Esophagus muscularis mucosa (tissue), 4 donors: Measurements from ENCODE around the gene SNRPD2. TPM values are rescaled to one million over a fixed set of nuclear protein-coding genes. Genes with fewer than 3 reads are reported as not detected.
A peak's percentile ranks its signal among the peaks of the same experiment; 100 is the strongest.
"Not testable (repeated sequence)": the region's sequence is repeated elsewhere in the genome, so short reads cannot be mapped to it uniquely, and the experiment has no call there.

Experiments
- DNase-seq: peaks from one replicate; pipeline ENCODE4 v3.0.0-alpha.2; 2017; ENCODE audit errors: extremely low spot score
- H3K27ac ChIP-seq, 4 donors: fragments of 200-600 bp; sonication (generic); replicated peaks in 1 of 4; 1 replicate in 3 of 4; 2 replicates in 1 of 4; pipeline ENCODE4 v1.5.1; 2016 to 2019; ENCODE audit warnings: mild to moderate bottlenecking in 1 of 4
- H3K27me3 ChIP-seq, 4 donors: fragments of 200-600 bp; sonication (generic); one replicate each; pipeline versions ENCODE4 v1.5.1 to v1.6.0; 2016 to 2019
- H3K36me3 ChIP-seq, 4 donors: fragments of 200-600 bp; sonication (generic); one replicate each; pipeline ENCODE4 v1.5.1; 2016 to 2019
- H3K4me1 ChIP-seq, 4 donors: fragments of 200-600 bp; sonication (generic); one replicate each; pipeline ENCODE4 v1.5.1; 2016 to 2019
- H3K4me3 ChIP-seq, 4 donors: fragments of 200-600 bp; sonication (generic); 1 replicate in 2 of 4; 2 replicates in 2 of 4; pipeline ENCODE4 v1.5.1; 2016 to 2019; ENCODE audit warnings: mild to moderate bottlenecking in 4 of 4, moderate library complexity in 1 of 4
- H3K9me3 ChIP-seq, 4 donors: fragments of 200-600 bp; sonication (generic); 1 replicate in 3 of 4; 2 replicates in 1 of 4; pipeline ENCODE4 v1.5.1; 2016 to 2019
- EP300 ChIP-seq: sonication (generic); formaldehyde crosslinking; IDR thresholded peaks from one replicate; pipeline ENCODE4 v1.6.1; 2017; ENCODE audit warnings: antibody characterized with exemption
- POLR2A ChIP-seq: fragments of 450-650 bp; IDR thresholded peaks from one replicate; pipeline ENCODE4 v1.6.1; 2017; ENCODE audit warnings: antibody characterized with exemption, moderate library complexity, mild to moderate bottlenecking, low read depth
- POLR2AphosphoS5 ChIP-seq, 2 donors: sonication (generic); formaldehyde crosslinking; IDR thresholded peaks; one replicate each; pipeline ENCODE4 v1.6.1; 2017; ENCODE audit warnings: antibody characterized with exemption in 2 of 2
- WGBS: methylation state at CpG from one replicate; pipeline ENCODE4 v1.1.5; 2018; 5-methylcytosine and 5-hydroxymethylcytosine counted together
- intact Hi-C: fragments of 100-400 bp; cut with DNase I; formaldehyde crosslinking; loops from one replicate; pipeline ENCODE4 v1.15.1; 2023
- total RNA-seq, 4 donors: library from RNA; depleted of rRNA; stranded (reverse); fragments of >200 nt; gene quantifications; one replicate each; pipeline versions ENCODE4 v1.1.0 to v1.2.1, GENCODE V29; 2016
- TF ChIP-seq, protein P1 (sequence below), 3 experiments: fragments of 200-600 bp in 2 of 3; fragments of 450-650 bp in 1 of 3; sonication (generic) in 2 of 3; IDR thresholded peaks; one replicate each; pipeline ENCODE4 v1.5.1; 2017 to 2019; ENCODE audit warnings: antibody characterized with exemption in 3 of 3, mild to moderate bottlenecking in 2 of 3, moderate library complexity in 1 of 3

SNRPD2 gene
- total RNA-seq, 4 donors from 2014 or later: 107 to 167 (median 139) TPM

DNA sequence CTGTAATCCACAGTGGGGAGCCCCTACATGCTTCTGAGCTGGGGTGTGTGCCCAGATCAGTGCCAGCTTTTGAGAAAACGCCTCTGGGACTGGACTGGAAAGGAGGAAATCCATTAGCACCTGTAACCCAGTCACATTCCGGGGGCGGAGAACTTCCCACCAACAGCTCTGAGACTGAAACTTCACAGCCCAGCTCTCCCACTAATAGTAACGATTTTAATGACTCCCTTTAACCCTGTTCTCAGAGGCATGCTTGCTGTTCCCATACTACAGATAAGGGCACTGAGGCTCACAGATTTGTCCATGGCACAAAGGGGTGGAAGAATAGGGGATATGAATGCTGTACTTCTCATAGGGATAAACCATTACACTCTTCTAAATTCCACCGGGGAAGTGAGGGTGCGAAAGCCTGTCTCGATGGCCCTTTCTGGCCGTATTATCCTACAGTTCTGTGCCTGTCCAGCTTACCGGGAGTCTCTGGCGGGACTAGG, 38.1 kb upstream of the SNRPD2 start:
- intact Hi-C loops: no loop called here
- DNase-seq: no peak
- H3K27ac ChIP-seq: peak overlapping the region; percentile 73 to 85 (median 78)
- peak overlapping the region; percentile 69 to 85 (median 79) for H3K4me3 ChIP-seq
- TF ChIP-seq EP300: no peak
- TF ChIP-seq POLR2AphosphoS5 (IDR thresholded peaks at IDR 0.05): no peak
- no peak for TF ChIP-seq POLR2A
- TF ChIP-seq, protein P1, sequence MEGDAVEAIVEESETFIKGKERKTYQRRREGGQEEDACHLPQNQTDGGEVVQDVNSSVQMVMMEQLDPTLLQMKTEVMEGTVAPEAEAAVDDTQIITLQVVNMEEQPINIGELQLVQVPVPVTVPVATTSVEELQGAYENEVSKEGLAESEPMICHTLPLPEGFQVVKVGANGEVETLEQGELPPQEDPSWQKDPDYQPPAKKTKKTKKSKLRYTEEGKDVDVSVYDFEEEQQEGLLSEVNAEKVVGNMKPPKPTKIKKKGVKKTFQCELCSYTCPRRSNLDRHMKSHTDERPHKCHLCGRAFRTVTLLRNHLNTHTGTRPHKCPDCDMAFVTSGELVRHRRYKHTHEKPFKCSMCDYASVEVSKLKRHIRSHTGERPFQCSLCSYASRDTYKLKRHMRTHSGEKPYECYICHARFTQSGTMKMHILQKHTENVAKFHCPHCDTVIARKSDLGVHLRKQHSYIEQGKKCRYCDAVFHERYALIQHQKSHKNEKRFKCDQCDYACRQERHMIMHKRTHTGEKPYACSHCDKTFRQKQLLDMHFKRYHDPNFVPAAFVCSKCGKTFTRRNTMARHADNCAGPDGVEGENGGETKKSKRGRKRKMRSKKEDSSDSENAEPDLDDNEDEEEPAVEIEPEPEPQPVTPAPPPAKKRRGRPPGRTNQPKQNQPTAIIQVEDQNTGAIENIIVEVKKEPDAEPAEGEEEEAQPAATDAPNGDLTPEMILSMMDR (IDR thresholded peaks at IDR 0.05): no peak
- H3K27me3 ChIP-seq: no peaks in the 10 kb centered on the region
- H3K9me3 ChIP-seq: no peaks in the 10 kb centered on the region
- peaks cover 0 to 12% (median 0%) of the 10 kb centered on the region in 4 donors for H3K36me3 ChIP-seq
- 10% methylated on average over 10 of the region's 10 CpGs for WGBS
- H3K4me1 ChIP-seq: peaks cover 11 to 34% (median 25%) of the 10 kb centered on the region in 4 donors

DNA sequence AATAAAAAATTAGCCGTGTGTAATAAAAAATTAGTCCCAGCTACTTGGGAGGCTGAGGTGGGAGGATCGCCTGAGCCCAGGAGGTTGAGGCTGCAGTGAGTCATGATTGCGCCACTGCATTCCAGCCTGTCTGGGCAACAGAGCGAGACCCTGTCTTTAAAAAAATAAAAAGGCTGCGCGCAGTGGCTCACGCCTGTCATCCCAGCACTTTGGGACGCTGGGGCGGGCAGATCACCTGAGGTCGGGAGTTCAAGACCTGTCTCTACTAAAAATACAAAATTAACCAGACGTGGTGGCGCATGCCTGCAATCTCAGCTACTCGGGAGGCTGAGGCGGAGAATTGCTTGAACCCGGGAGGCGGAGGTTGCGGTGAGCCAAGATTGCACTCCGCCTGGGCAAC, 36.9 kb upstream of the SNRPD2 start:
- Histone ChIP-seq H3K36me3 (peaks cover 0 to 12% (median 0%) of the 10 kb centered on the region in 4 donors), H3K4me1 (peaks cover 11 to 34% (median 25%) of the 10 kb centered on the region in 4 donors)
- H3K27me3 ChIP-seq, H3K9me3 ChIP-seq, H3K27ac ChIP-seq, intact Hi-C loops, H3K4me3 ChIP-seq, DNase-seq: not testable (repeated sequence)
- 97% methylated on average over 18 of the region's 18 CpGs for whole genome bisulfite sequencing

DNA sequence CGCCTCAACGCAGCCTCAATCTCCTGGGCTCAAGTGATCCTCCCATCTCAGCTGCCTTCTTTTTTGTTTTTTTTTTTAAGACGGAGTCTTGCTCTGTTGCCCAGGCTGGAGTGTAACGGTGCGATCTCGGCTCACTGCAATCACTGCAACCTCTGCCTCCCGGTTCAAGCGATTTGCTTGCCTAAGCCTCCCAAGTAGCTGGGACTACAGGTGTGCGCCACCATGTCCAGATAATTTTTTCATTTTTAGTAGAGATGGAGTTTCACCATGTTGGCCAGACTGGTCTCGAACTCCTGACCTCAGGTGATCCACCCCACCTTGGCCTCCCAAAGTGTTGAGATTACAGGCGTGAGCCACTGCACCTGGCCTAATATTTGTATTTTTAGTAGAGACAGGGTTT, 28.3 kb upstream of the SNRPD2 start:
- H3K27ac ChIP-seq, DNase-seq, H3K9me3 ChIP-seq, intact Hi-C loops, H3K27me3 ChIP-seq, H3K4me3 ChIP-seq: not testable (repeated sequence)
- WGBS: 99% methylated on average over 11 of the region's 11 CpGs
- Histone ChIP-seq H3K36me3 (peaks cover 0 to 26% (median 14%) of the 10 kb centered on the region in 4 donors), H3K4me1 (peaks cover 10 to 32% (median 24%) of the 10 kb centered on the region in 4 donors)

DNA sequence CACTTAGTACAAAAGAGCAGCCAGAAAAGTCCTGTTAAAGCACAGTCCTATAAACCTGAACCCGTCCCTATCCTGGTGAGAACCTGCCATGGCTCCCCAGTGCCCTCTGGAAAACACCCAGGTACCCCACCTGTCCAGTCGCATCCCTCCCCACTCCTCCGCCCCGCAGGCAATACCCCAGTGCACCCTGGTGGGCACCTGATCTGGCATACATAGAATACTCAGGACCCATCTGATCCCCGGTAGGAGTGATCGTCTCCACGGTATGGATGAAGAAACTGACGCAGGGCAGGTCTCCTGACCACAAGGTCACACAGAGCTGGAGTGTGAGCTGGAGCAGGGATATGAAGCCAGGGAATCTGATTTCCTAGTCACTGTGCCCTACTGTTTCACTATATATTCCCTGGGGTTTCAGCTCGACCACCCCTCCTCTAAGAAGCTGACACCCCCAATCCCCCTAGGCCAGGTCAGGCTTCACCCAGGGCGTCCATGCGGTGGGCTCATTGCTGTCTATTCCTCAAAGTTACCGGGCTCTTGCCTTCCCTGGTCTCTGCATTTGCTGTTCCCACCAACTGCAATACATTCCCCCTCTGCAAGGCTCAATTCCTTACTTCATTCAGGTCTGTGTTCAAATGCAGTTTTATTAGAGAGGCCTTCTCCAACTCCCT, 26.4 kb upstream of the SNRPD2 start:
- DNase-seq: no peak
- peaks cover 10 to 32% (median 24%) of the 10 kb centered on the region in 4 donors for H3K4me1 ChIP-seq
- no peaks in the 10 kb centered on the region for H3K9me3 ChIP-seq
- no peaks in the 10 kb centered on the region for H3K27me3 ChIP-seq
- 51% methylated on average over 10 of the region's 12 CpGs for whole genome bisulfite sequencing
- intact Hi-C loops: loop anchor here (2.0 kb wide), 1 partner anchor 49 kb away; no protein-coding TSS in a partner anchor
- H3K36me3 ChIP-seq: peaks cover 2 to 24% (median 14%) of the 10 kb centered on the region in 4 donors
- H3K4me3 ChIP-seq: peak overlapping the region; percentile 55 to 81 (median 70)
- H3K27ac ChIP-seq: peak overlapping the region; percentile 89 to 95 (median 92)
- TF ChIP-seq, protein P1 (IDR thresholded peaks at IDR 0.05): no peak
- TF ChIP-seq EP300: no peak
- TF ChIP-seq POLR2A: no peak
- no peak for TF ChIP-seq POLR2AphosphoS5 (IDR thresholded peaks at IDR 0.05)

DNA sequence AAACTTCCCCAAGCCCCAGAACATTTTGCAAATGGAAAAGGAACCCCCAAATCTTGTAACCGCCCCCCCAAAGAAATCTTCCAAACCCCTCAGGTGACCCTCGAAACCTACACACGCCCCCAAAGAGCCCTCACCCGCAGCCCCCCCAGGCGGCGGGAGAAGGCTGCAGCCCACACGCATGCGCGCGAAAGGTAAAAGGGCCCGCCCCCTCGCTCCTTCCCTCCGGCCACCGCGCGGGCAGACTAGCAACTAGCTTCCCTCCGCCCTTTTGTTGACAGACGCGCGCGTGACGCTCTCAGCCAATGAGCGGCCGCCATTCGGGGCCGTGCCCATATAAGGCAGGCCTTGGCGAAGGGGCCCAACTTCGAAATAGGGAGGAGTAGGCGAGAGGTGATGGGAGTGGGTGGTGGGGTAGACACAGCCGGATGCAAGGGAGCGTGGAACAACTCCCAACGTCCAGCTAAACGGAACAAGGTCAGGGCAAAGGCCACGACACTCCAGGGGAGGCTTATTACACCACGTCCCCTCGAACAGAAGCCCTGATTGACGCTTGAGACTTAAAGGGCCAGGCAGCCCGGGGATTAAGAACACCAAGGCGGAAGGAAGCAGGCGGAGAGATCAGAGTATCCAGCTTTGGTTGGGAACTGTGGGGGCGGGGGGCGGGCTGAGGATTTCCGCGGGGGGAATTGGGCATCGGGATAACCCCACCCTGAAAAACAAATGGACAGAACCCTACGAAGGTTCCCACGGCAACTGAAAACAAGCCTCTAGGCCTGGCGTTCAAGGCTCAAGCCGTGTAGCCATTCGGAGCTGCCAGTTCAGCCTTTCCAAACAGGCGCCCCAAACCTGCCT, 25.6 kb upstream of the SNRPD2 start:
- TF ChIP-seq, protein P1 (IDR thresholded peaks at IDR 0.05): peak in 2 of 3 experiments; percentile 14 to 38
- TF ChIP-seq POLR2AphosphoS5 (IDR thresholded peaks at IDR 0.05): peak; percentile 92 to 99
- TF ChIP-seq POLR2A: peak; percentile 44
- TF ChIP-seq EP300: no peak
- Histone ChIP-seq H3K27me3 (no peaks in the 10 kb centered on the region), H3K4me3 (peak overlapping the region; percentile 55 to 81 (median 70)), H3K9me3 (no peaks in the 10 kb centered on the region), H3K4me1 (peaks cover 7 to 30% (median 24%) of the 10 kb centered on the region in 4 donors), H3K36me3 (peaks cover 8 to 25% (median 17%) of the 10 kb centered on the region in 4 donors), H3K27ac (peak overlapping the region; percentile 89 to 95 (median 92))
- intact Hi-C loops: no loop called here
- WGBS: 0% methylated on average over 40 of the region's 51 CpGs
- DNase-seq: peak; percentile 100
